Measurements from ENCODE around the gene CGNL1. TPM values are rescaled to one million over a fixed set of nuclear protein-coding genes. Genes with fewer than 3 reads are reported as not detected.

Gene CGNL1
- total and polyA plus RNA-seq, 10 of the 15 experiments (the other 5 are each of a cell fraction or from before 2014, with no cell fraction given), result under 0.01 to 0.27 (median 0.04) TPM; not detected in 3

- ChIA-PET CTCF (no interaction called here), POLR2A (no interaction called here), RAD21 (ENCODE audit: unreplicated experiment) (no interaction called here), SMC1A (ENCODE audit: uncharacterized antibody, unreplicated experiment) (interaction anchor here (0.8 kb wide), 1 partner anchor 194 kb away, joined by 3 read pairs; no protein-coding TSS in a partner anchor)
- intact Hi-C loops (cut with micrococcal nuclease; ENCODE audit: unreplicated experiment) (no loop called here), in situ Hi-C loops (cut with MboI) (no loop called here)
- H3K79me2 ChIP-seq (ENCODE audit: control insufficient read depth, insufficient read depth, low read length), result no peaks in the 10 kb centered on the region
- no peak overlapping the region for H3K4me2 ChIP-seq (ENCODE audit: control insufficient read depth, insufficient read depth)
- no peak for DNase-seq (ENCODE audit: low read depth, low spot score)
- no peak for FAIRE-seq
- H4K20me1 ChIP-seq (ENCODE audit: control insufficient read depth, insufficient read depth), result no peaks in the 10 kb centered on the region
- no peak for ATAC-seq
- H3K4me3 ChIP-seq, result no peak overlapping the region
- no peaks in the 10 kb centered on the region for H3K36me3 ChIP-seq (ENCODE audit: control insufficient read depth in 2 of 2, insufficient read depth in 2 of 2, low read length in 1 of 2)
- H3K27ac ChIP-seq (ENCODE audit: control insufficient read depth, insufficient read depth), result no peak overlapping the region
- H3K9ac ChIP-seq (ENCODE audit: control insufficient read depth, insufficient read depth, low read length), result no peak overlapping the region
- 4% methylated on average over 4 of the region's 4 CpGs for WGBS (ENCODE audit: insufficient coverage, insufficient replicate concordance, low lambda C conversion rate, missing lambda C conversion rate)
- H3K27me3 ChIP-seq (replicated peaks in 1 of 2; ENCODE audit: control insufficient read depth in 2 of 2, insufficient read depth in 2 of 2, low read length in 1 of 2), result no peaks in the 10 kb centered on the region; a peak in 3 of 4 replicates
- H3K9me3 ChIP-seq (replicated peaks; ENCODE audit: control insufficient read depth, insufficient read depth, low read length), result no peaks in the 10 kb centered on the region
- 0 out of 4 replicates have a peak, but pooled peaks of 1 of the 2 experiments have one; percentile 6 for TF ChIP-seq BHLHE40 (IDR thresholded peaks at IDR 0.05; ENCODE audit: borderline replicate concordance in 1 of 2, low read depth in 2 of 2, low read length in 1 of 2)
- no peak for TF ChIP-seq ATF7 (IDR thresholded peaks at IDR 0.05; ENCODE audit: low read depth)
- no TSS peak for BruUV-seq (replicated peaks)
- H3K4me1 ChIP-seq (ENCODE audit: control insufficient read depth, insufficient read depth, low read length), result no peaks in the 10 kb centered on the region
- H2AFZ ChIP-seq (ENCODE audit: control insufficient read depth, low read depth, low read length), result no peak overlapping the region
Observed at GRCh38 chr15:57333487-57333886, 42.8 kb upstream of the CGNL1 start.

GRCh38 chr15:57334257-57334656, 42.0 kb upstream of the CGNL1 start:
- no peak for TF ChIP-seq POLR2AphosphoS2 (IDR thresholded peaks at IDR 0.05; ENCODE audit: low read depth, low read length)
- no peak for TF ChIP-seq ATF2 (IDR thresholded peaks at IDR 0.05; ENCODE audit: low read length)
- no peak for TF ChIP-seq TAF1 (IDR thresholded peaks at IDR 0.05; ENCODE audit: borderline replicate concordance, low read depth, low read length)
- TF ChIP-seq IRF4 (IDR thresholded peaks at IDR 0.05; ENCODE audit: low read depth, low read length), result no peak
- TF ChIP-seq ZNF622 (IDR thresholded peaks at IDR 0.05), result no peak
- TF ChIP-seq WRNIP1 (IDR thresholded peaks at IDR 0.05; ENCODE audit: borderline replicate concordance, low read depth, low read length), result no peak
- no peak for TF ChIP-seq ZBTB4 (CRISPR knock-in tag; IDR thresholded peaks at IDR 0.05)
- no peak for TF ChIP-seq HSF1 (IDR thresholded peaks at IDR 0.05; ENCODE audit: low read depth, low read length)
- TF ChIP-seq NR2C1 (IDR thresholded peaks at IDR 0.05), result no peak
- TF ChIP-seq BMI1 (IDR thresholded peaks at IDR 0.05; ENCODE audit: borderline replicate concordance), result no peak
- no peak for DNase-seq (ENCODE audit: low read depth, low spot score)
- H3K9me3 ChIP-seq (replicated peaks; ENCODE audit: control insufficient read depth, insufficient read depth, low read length), result no peaks in the 10 kb centered on the region
- no peaks in the 10 kb centered on the region for H4K20me1 ChIP-seq (ENCODE audit: control insufficient read depth, insufficient read depth)
- H3K27ac ChIP-seq (ENCODE audit: control insufficient read depth, insufficient read depth), result no peak overlapping the region
- H2AFZ ChIP-seq (ENCODE audit: control insufficient read depth, low read depth, low read length), result no peak overlapping the region
- no peak for ATAC-seq
- no peaks in the 10 kb centered on the region for H3K36me3 ChIP-seq (ENCODE audit: control insufficient read depth in 2 of 2, insufficient read depth in 2 of 2, low read length in 1 of 2)
- H3K79me2 ChIP-seq (ENCODE audit: control insufficient read depth, insufficient read depth, low read length), result no peaks in the 10 kb centered on the region
- BruUV-seq (replicated peaks), result no TSS peak
- ChIA-PET RAD21 (ENCODE audit: unreplicated experiment) (no interaction called here), POLR2A (no interaction called here), SMC1A (ENCODE audit: uncharacterized antibody, unreplicated experiment) (interaction anchor here (0.8 kb wide), 1 partner anchor 193 kb away, joined by 3 read pairs; no protein-coding TSS in a partner anchor), CTCF (no interaction called here)
- no peaks in the 10 kb centered on the region for H3K4me1 ChIP-seq (ENCODE audit: control insufficient read depth, insufficient read depth, low read length)
- no peak overlapping the region for H3K9ac ChIP-seq (ENCODE audit: control insufficient read depth, insufficient read depth, low read length)
- H3K4me3 ChIP-seq, result no peak overlapping the region
- no peaks in the 10 kb centered on the region; a peak in 3 of 4 replicates for H3K27me3 ChIP-seq (replicated peaks in 1 of 2; ENCODE audit: control insufficient read depth in 2 of 2, insufficient read depth in 2 of 2, low read length in 1 of 2)
- no peak for FAIRE-seq
- WGBS (ENCODE audit: insufficient coverage, insufficient replicate concordance, low lambda C conversion rate, missing lambda C conversion rate), result 56% methylated on average over 9 of the region's 12 CpGs
- H3K4me2 ChIP-seq (ENCODE audit: control insufficient read depth, insufficient read depth), result no peak overlapping the region
- intact Hi-C loops (cut with micrococcal nuclease; ENCODE audit: unreplicated experiment) (no loop called here), in situ Hi-C loops (cut with MboI) (no loop called here)

Measured in GM12878 (cell line).